HepG2 (cell line): ENCODE results near the gene UNC13D. TPM values are rescaled to one million over a fixed set of nuclear protein-coding genes. Genes with fewer than 3 reads are reported as not detected.
A peak's percentile ranks its signal among the peaks of the same experiment; 100 is the strongest.

Source experiments
- GATAD1 ChIP-seq: IDR thresholded peaks from 2 replicates; pipeline ENCODE4 v1.6.1; 2016; ENCODE audit warnings: missing genetic modification reagents, missing compliant biosample characterization
- JDP2 ChIP-seq: sonication (generic); formaldehyde crosslinking; IDR thresholded peaks from 2 replicates; pipeline ENCODE4 v1.8.1; 2022; ENCODE audit warnings: missing genetic modification reagents, borderline replicate concordance
- MIER3 ChIP-seq: IDR thresholded peaks from 2 replicates; pipeline ENCODE4 v1.6.1; 2016; ENCODE audit warnings: missing compliant biosample characterization, borderline replicate concordance
- MLLT10 ChIP-seq: sonication (generic); formaldehyde crosslinking; IDR thresholded peaks from 2 replicates; pipeline ENCODE4 v1.4.0; 2020; ENCODE audit warnings: missing genetic modification reagents
- NCOA5 ChIP-seq: sonication (generic); formaldehyde crosslinking; IDR thresholded peaks from 2 replicates; pipeline ENCODE4 v1.4.0; 2020; ENCODE audit warnings: missing genetic modification reagents
- NRL ChIP-seq: sonication (generic); formaldehyde crosslinking; IDR thresholded peaks from 2 replicates; pipeline ENCODE4 v1.5.0; 2020; ENCODE audit warnings: missing genetic modification reagents, mild to moderate bottlenecking, moderate library complexity, borderline replicate concordance
- PHB2 ChIP-seq: fragments of 450-650 bp; IDR thresholded peaks from 2 replicates; pipeline ENCODE4 v1.6.1; 2018; ENCODE audit not compliant: partially characterized antibody
- THAP8 ChIP-seq: sonication (generic); formaldehyde crosslinking; IDR thresholded peaks from 2 replicates; pipeline ENCODE4 v1.5.1; 2020; ENCODE audit warnings: missing genetic modification reagents, mild to moderate bottlenecking, borderline replicate concordance
- WIZ ChIP-seq: sonication (generic); formaldehyde crosslinking; IDR thresholded peaks from 2 replicates; pipeline ENCODE4 v1.5.1; 2020; ENCODE audit warnings: mild to moderate bottlenecking, missing genetic modification reagents
- ZFP36L2 ChIP-seq: sonication (generic); formaldehyde crosslinking; IDR thresholded peaks from 2 replicates; pipeline ENCODE4 v1.4.0; 2020; ENCODE audit warnings: missing genetic modification reagents
- ZFP62 ChIP-seq: sonication (generic); formaldehyde crosslinking; IDR thresholded peaks from 2 replicates; pipeline ENCODE4 v1.4.0; 2020; ENCODE audit warnings: missing genetic modification reagents
- ZFYVE20 ChIP-seq: sonication (generic); formaldehyde crosslinking; IDR thresholded peaks from 2 replicates; pipeline ENCODE4 v1.8.0; 2023; ENCODE audit warnings: low read depth, mild to moderate bottlenecking, moderate library complexity, missing genetic modification reagents, borderline replicate concordance
- ZNF274 ChIP-seq: sonication (generic); formaldehyde crosslinking; IDR thresholded peaks from 2 replicates; pipeline ENCODE4 v1.5.1; 2020; ENCODE audit warnings: mild to moderate bottlenecking, missing genetic modification reagents
- ZNF557 ChIP-seq: sonication (generic); formaldehyde crosslinking; IDR thresholded peaks from 2 replicates; pipeline ENCODE4 v1.4.0; 2020; ENCODE audit warnings: missing genetic modification reagents
- ZNF761 ChIP-seq: sonication (generic); formaldehyde crosslinking; conservative IDR thresholded peaks from 2 replicates; pipeline ENCODE4 v1.4.0; 2020; ENCODE audit warnings: mild to moderate bottlenecking, missing genetic modification reagents
- ZNF772 ChIP-seq: sonication (generic); formaldehyde crosslinking; IDR thresholded peaks from 2 replicates; pipeline ENCODE4 v1.5.0; 2020; ENCODE audit warnings: mild to moderate bottlenecking, missing genetic modification reagents
- polyA plus RNA-seq, 8 experiments: library from polyadenylated mRNA; depleted of rRNA in 3 of 8; stranded (reverse) in 7 of 8; unstranded in 1 of 8; fragments of >200 nt; fragmentation: Illumina TruSeq in 4 of 8; extraction: Trizol in 4 of 8; gene quantifications; 2 replicates each; pipeline versions ENCODE4 v1.2.1 to v1.2.3, GENCODE V29; 2011 to 2016; ENCODE audit warnings: low read depth in 4 of 8, missing spikeins in 1 of 8, mixed read lengths in 1 of 8; ENCODE audit not compliant: insufficient read depth in 1 of 8
- total RNA-seq, 5 experiments: library from RNA; depleted of rRNA; stranded (reverse); fragments of >200 nt; fragmentation: Illumina TruSeq; extraction: Trizol; gene quantifications; 2 replicates each; pipeline ENCODE4 v1.2.3, GENCODE V29; 2016; ENCODE audit warnings: low read depth in 1 of 5
- TF ChIP-seq, protein P1 (sequence below): sonication (generic); formaldehyde crosslinking; IDR thresholded peaks from 2 replicates; pipeline ENCODE4 v1.4.0; 2020; ENCODE audit warnings: missing genetic modification reagents
- TF ChIP-seq, protein P2 (sequence below): sonication (generic); formaldehyde crosslinking; conservative IDR thresholded peaks from 2 replicates; pipeline ENCODE4 v1.8.0; 2022; ENCODE audit warnings: missing genetic modification reagents
- TF ChIP-seq, protein P3 (sequence below): IDR thresholded peaks from 2 replicates; pipeline ENCODE4 v1.6.1; 2018; ENCODE audit warnings: missing genetic modification reagents, mild to moderate bottlenecking, missing compliant biosample characterization
- TF ChIP-seq, protein P4 (sequence below): sonication (generic); formaldehyde crosslinking; conservative IDR thresholded peaks from 2 replicates; pipeline ENCODE4 v1.8.0; 2022; ENCODE audit warnings: low read depth, missing genetic modification reagents

The UNC13D gene
- total and polyA plus RNA-seq, 2 of the 13 experiments (the other 11 are each of a cell fraction or from before 2014, with no cell fraction given) = 29.7 to 42.7 TPM

DNA sequence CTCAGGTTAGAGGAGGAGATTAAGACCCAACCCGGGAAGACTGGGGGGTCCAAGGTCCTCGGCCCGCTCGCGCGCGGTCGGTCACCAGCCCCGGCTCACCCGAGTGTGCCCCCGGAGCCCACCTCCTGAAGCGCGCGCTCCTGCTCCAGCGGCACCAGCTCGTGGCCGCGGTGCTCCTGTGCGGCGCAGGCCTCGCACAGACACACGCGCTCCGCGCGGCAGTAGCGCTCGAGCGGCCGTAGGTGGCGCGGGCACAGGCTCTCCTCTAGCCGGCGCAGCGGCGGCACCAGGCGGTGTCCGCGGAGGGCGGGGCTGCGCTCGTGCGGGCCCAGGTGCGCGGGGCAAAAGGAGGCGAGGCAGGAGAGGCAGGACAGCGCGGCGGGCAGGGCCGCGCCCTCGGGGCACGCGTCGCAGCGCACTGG, 33.6 kb upstream of the UNC13D start (continued):
- TF ChIP-seq, protein P1, sequence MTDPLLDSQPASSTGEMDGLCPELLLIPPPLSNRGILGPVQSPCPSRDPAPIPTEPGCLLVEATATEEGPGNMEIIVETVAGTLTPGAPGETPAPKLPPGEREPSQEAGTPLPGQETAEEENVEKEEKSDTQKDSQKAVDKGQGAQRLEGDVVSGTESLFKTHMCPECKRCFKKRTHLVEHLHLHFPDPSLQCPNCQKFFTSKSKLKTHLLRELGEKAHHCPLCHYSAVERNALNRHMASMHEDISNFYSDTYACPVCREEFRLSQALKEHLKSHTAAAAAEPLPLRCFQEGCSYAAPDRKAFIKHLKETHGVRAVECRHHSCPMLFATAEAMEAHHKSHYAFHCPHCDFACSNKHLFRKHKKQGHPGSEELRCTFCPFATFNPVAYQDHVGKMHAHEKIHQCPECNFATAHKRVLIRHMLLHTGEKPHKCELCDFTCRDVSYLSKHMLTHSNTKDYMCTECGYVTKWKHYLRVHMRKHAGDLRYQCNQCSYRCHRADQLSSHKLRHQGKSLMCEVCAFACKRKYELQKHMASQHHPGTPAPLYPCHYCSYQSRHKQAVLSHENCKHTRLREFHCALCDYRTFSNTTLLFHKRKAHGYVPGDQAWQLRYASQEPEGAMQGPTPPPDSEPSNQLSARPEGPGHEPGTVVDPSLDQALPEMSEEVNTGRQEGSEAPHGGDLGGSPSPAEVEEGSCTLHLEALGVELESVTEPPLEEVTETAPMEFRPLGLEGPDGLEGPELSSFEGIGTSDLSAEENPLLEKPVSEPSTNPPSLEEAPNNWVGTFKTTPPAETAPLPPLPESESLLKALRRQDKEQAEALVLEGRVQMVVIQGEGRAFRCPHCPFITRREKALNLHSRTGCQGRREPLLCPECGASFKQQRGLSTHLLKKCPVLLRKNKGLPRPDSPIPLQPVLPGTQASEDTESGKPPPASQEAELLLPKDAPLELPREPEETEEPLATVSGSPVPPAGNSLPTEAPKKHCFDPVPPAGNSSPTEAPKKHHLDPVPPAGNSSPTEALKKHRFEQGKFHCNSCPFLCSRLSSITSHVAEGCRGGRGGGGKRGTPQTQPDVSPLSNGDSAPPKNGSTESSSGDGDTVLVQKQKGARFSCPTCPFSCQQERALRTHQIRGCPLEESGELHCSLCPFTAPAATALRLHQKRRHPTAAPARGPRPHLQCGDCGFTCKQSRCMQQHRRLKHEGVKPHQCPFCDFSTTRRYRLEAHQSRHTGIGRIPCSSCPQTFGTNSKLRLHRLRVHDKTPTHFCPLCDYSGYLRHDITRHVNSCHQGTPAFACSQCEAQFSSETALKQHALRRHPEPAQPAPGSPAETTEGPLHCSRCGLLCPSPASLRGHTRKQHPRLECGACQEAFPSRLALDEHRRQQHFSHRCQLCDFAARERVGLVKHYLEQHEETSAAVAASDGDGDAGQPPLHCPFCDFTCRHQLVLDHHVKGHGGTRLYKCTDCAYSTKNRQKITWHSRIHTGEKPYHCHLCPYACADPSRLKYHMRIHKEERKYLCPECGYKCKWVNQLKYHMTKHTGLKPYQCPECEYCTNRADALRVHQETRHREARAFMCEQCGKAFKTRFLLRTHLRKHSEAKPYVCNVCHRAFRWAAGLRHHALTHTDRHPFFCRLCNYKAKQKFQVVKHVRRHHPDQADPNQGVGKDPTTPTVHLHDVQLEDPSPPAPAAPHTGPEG (CRISPR knock-in tag) = peak; percentile 52; the same call in 1 of the 2 replicates
- TF ChIP-seq WIZ (CRISPR knock-in tag) = no peak
- 0 out of 2 replicates have a peak, but pooled peaks have one; percentile 68 for TF ChIP-seq ZFYVE20
- TF ChIP-seq PHB2 = no peak
- no peak for TF ChIP-seq MIER3
- TF ChIP-seq ZFP36L2 = no peak
- TF ChIP-seq, protein P2, sequence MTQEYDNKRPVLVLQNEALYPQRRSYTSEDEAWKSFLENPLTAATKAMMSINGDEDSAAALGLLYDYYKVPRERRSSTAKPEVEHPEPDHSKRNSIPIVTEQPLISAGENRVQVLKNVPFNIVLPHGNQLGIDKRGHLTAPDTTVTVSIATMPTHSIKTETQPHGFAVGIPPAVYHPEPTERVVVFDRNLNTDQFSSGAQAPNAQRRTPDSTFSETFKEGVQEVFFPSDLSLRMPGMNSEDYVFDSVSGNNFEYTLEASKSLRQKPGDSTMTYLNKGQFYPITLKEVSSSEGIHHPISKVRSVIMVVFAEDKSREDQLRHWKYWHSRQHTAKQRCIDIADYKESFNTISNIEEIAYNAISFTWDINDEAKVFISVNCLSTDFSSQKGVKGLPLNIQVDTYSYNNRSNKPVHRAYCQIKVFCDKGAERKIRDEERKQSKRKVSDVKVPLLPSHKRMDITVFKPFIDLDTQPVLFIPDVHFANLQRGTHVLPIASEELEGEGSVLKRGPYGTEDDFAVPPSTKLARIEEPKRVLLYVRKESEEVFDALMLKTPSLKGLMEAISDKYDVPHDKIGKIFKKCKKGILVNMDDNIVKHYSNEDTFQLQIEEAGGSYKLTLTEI (CRISPR knock-in tag) = no peak
- TF ChIP-seq JDP2 (CRISPR knock-in tag) = no peak; the same call in 1 of the 2 replicates
- TF ChIP-seq, protein P3, sequence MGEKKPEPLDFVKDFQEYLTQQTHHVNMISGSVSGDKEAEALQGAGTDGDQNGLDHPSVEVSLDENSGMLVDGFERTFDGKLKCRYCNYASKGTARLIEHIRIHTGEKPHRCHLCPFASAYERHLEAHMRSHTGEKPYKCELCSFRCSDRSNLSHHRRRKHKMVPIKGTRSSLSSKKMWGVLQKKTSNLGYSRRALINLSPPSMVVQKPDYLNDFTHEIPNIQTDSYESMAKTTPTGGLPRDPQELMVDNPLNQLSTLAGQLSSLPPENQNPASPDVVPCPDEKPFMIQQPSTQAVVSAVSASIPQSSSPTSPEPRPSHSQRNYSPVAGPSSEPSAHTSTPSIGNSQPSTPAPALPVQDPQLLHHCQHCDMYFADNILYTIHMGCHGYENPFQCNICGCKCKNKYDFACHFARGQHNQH (CRISPR knock-in tag) = no peak
- TF ChIP-seq NRL = no peak
- TF ChIP-seq ZNF772 (CRISPR knock-in tag) = no peak
- 0 out of 2 replicates have a peak, but pooled peaks have one; percentile 31 for TF ChIP-seq ZFP62 (CRISPR knock-in tag)
- no peak; the same call in 1 of the 2 replicates for TF ChIP-seq ZNF557 (CRISPR knock-in tag)
- TF ChIP-seq, protein P4, sequence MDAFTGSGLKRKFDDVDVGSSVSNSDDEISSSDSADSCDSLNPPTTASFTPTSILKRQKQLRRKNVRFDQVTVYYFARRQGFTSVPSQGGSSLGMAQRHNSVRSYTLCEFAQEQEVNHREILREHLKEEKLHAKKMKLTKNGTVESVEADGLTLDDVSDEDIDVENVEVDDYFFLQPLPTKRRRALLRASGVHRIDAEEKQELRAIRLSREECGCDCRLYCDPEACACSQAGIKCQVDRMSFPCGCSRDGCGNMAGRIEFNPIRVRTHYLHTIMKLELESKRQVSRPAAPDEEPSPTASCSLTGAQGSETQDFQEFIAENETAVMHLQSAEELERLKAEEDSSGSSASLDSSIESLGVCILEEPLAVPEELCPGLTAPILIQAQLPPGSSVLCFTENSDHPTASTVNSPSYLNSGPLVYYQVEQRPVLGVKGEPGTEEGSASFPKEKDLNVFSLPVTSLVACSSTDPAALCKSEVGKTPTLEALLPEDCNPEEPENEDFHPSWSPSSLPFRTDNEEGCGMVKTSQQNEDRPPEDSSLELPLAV = 0 out of 2 replicates have a peak, but pooled peaks have one; percentile 82
- TF ChIP-seq MLLT10 (CRISPR knock-in tag) = 0 out of 2 replicates have a peak, but pooled peaks have one; percentile 12
- TF ChIP-seq ZNF274 = no peak; the same call in 1 of the 2 replicates
- no peak for TF ChIP-seq ZNF761 (CRISPR knock-in tag)
- no peak for TF ChIP-seq GATAD1 (CRISPR knock-in tag)
- no peak; the same call in 1 of the 2 replicates for TF ChIP-seq THAP8 (CRISPR knock-in tag)
- TF ChIP-seq NCOA5 (CRISPR knock-in tag) = peak; percentile 44; the same call in 1 of the 2 replicates
